B cell (primary cell): ENCODE data around the gene SLITRK1. TPM values are rescaled to one million over a fixed set of nuclear protein-coding genes. Genes with fewer than 3 reads are reported as not detected.

Experiments used
- ATAC-seq: fragments of 200-7000 bp; cut with Tn5 transposase; one replicate; pipeline ENCODE4 v1.10.0; 2021; ENCODE audit warnings: low read depth, mild to moderate bottlenecking, moderate number of reproducible peaks, moderate library complexity
- CTCF ChIA-PET: fragments of 350-600 bp; sonication (Branson Sonifier 250); formaldehyde crosslinking; loops from one replicate; lab custom pipeline; 2021; ENCODE audit warnings: antibody characterized with exemption, inconsistent platforms; lab: Charles Lee
- POLR2A ChIA-PET: fragments of 350-600 bp; sonication (Branson Sonifier 250); formaldehyde crosslinking; loops from one replicate; lab custom pipeline; 2021; ENCODE audit warnings: antibody characterized with exemption; lab: Charles Lee
- DNase-seq: peaks from one replicate; pipeline ENCODE4 v3.0.0; 2013
- H2AFZ ChIP-seq: 2 replicates; pipeline ENCODE4 v1.6.1; 2012; ENCODE audit warnings: mild to moderate bottlenecking, low read depth, low read length; ENCODE audit not compliant: insufficient read depth, poor library complexity, severe bottlenecking
- H3K27ac ChIP-seq, 2 donors: 1 replicate in 1 of 2; 2 replicates in 1 of 2; pipeline ENCODE4 v1.5.1; 2012 to 2013; ENCODE audit warnings: low read length in 2 of 2, mild to moderate bottlenecking in 2 of 2, moderate library complexity in 1 of 2
- H3K27me3 ChIP-seq, 4 experiments: fragments of 200-600 bp in 1 of 4; sonication (generic) in 1 of 4; replicated peaks in 1 of 4; 1 replicate in 2 of 4; 2 replicates in 2 of 4; pipeline versions ENCODE4 v1.6.1 to v1.7.0; 2013 to 2016; ENCODE audit warnings: low read length in 3 of 4, mild to moderate bottlenecking in 2 of 4, mixed read lengths in 1 of 4, moderate library complexity in 1 of 4; ENCODE audit not compliant: insufficient read depth in 4 of 4, control insufficient read depth in 3 of 4; ENCODE audit errors: control extremely low read depth in 1 of 4
- H3K36me3 ChIP-seq, 2 experiments: replicated peaks in 1 of 2; 1 replicate in 1 of 2; 2 replicates in 1 of 2; pipeline versions ENCODE4 v1.6.1 to v1.7.1; 2013; ENCODE audit warnings: low read length in 1 of 2; ENCODE audit not compliant: insufficient read depth in 2 of 2, control insufficient read depth in 1 of 2; ENCODE audit errors: control extremely low read depth in 1 of 2, extremely low read depth in 1 of 2
- H3K4me1 ChIP-seq, 2 donors: fragments of 200-600 bp in 1 of 2; sonication (generic) in 1 of 2; 1 replicate in 1 of 2; 2 replicates in 1 of 2; pipeline versions ENCODE4 v1.5.1 to v1.6.1; 2013 to 2017; ENCODE audit warnings: low read length in 2 of 2; ENCODE audit not compliant: control insufficient read depth in 2 of 2, insufficient read depth in 2 of 2
- H3K4me2 ChIP-seq: replicated peaks from 2 replicates; pipeline ENCODE3; 2012; ENCODE audit warnings: mild to moderate bottlenecking, low read depth, low read length; ENCODE audit not compliant: poor library complexity, severe bottlenecking
- H3K4me3 ChIP-seq, 5 experiments: fragments of 200-600 bp in 1 of 5; sonication (generic) in 1 of 5; 1 replicate in 3 of 5; 2 replicates in 2 of 5; pipeline versions ENCODE4 v1.5.1 to v1.7.0; 2011 to 2016; ENCODE audit warnings: low read length in 4 of 5, mild to moderate bottlenecking in 4 of 5, low read depth in 2 of 5, control low read depth in 1 of 5, moderate library complexity in 1 of 5; ENCODE audit not compliant: insufficient read depth in 1 of 5; ENCODE audit errors: control extremely low read depth in 1 of 5, extremely low read depth in 1 of 5
- H3K79me2 ChIP-seq: fragments of 200-600 bp; sonication (generic); one replicate; pipeline ENCODE4 v1.6.0; 2016; ENCODE audit warnings: low read length; ENCODE audit not compliant: control insufficient read depth, insufficient read depth
- H3K9ac ChIP-seq: fragments of 200-600 bp; sonication (generic); 2 replicates; pipeline ENCODE4 v1.6.1; 2017; ENCODE audit warnings: mild to moderate bottlenecking, low read length, moderate library complexity
- H3K9me3 ChIP-seq, 3 donors: one replicate each; pipeline versions ENCODE4 v1.6.1 to v1.7.1; 2013; ENCODE audit warnings: low read length in 2 of 3; ENCODE audit not compliant: control insufficient read depth in 2 of 3, insufficient read depth in 1 of 3; ENCODE audit errors: control extremely low read depth in 1 of 3
- H4K20me1 ChIP-seq: 2 replicates; pipeline ENCODE4 v1.6.0; 2012; ENCODE audit warnings: mild to moderate bottlenecking, low read length; ENCODE audit not compliant: insufficient read depth, control insufficient read depth, poor library complexity, severe bottlenecking
- H3K27ac Mint-ChIP-seq: one replicate; pipeline ENCODE4 v1.8.0; 2021; ENCODE audit warnings: mixed read lengths
- H3K27me3 Mint-ChIP-seq: one replicate; pipeline ENCODE4 v1.8.0; 2021; ENCODE audit warnings: mixed read lengths
- H3K4me1 Mint-ChIP-seq: one replicate; pipeline ENCODE4 v1.8.0; 2021; ENCODE audit warnings: mixed read lengths
- H3K4me3 Mint-ChIP-seq: one replicate; pipeline ENCODE4 v1.8.0; 2021; ENCODE audit warnings: mixed read lengths
- H3K9me3 Mint-ChIP-seq: one replicate; pipeline ENCODE4 v1.8.0; 2022; ENCODE audit warnings: mixed read lengths; ENCODE audit not compliant: insufficient read depth
- CTCF ChIP-seq: fragments of 200-600 bp; IDR thresholded peaks from one replicate; pipeline ENCODE4 v1.8.0; 2022; ENCODE audit warnings: antibody characterized with exemption, mild to moderate bottlenecking
- EZH2 ChIP-seq: IDR thresholded peaks from 2 replicates; pipeline ENCODE4 v1.6.1; 2012; ENCODE audit warnings: borderline replicate concordance, low read depth, mild to moderate bottlenecking, moderate library complexity, low read length; ENCODE audit not compliant: insufficient read depth, poor library complexity, severe bottlenecking
- WGBS: methylation state at CpG from one replicate; pipeline ENCODE4 v1.1.5; 2013; ENCODE audit warnings: missing lambda C conversion rate; ENCODE audit not compliant: insufficient coverage; 5-methylcytosine and 5-hydroxymethylcytosine counted together
- intact Hi-C: fragments of 100-400 bp; cut with micrococcal nuclease; formaldehyde crosslinking; loops from one replicate; pipeline ENCODE4 v1.10.0; 2022
- polyA plus RNA-seq: library from polyadenylated mRNA; depleted of rRNA; stranded (reverse); fragments of >200 nt; gene quantifications from 2 replicates; pipeline ENCODE4 v1.2.3, GENCODE V29; 2012
- total RNA-seq, 2 donors: library from RNA; stranded (reverse); fragments of 120-200 nt in 1 of 2; gene quantifications; 1 replicate in 1 of 2; 2 replicates in 1 of 2; pipeline versions ENCODE4 v1.2.3 to v1.2.4, GENCODE V29; 2013 to 2022

Gene SLITRK1
- total and polyA plus RNA-seq, 2 donors (not counting 1 experiment from before 2014, with no cell fraction given) = not detected

GRCh38 chr13:83865161-83866137 lies 16.8 kb downstream of the SLITRK1 start:
- Histone ChIP-seq H3K36me3 (no peaks in the 10 kb centered on the region), H2AFZ (no peak overlapping the region), H3K4me2 (no peak overlapping the region), H3K27ac (no peak overlapping the region), H3K4me3 (no peak overlapping the region), H4K20me1 (no peaks in the 10 kb centered on the region), H3K9ac (no peak overlapping the region), H3K79me2 (no peaks in the 10 kb centered on the region), H3K27me3 (no peaks in the 10 kb centered on the region), H3K9me3 (no peaks in the 10 kb centered on the region), H3K4me1 (no peaks in the 10 kb centered on the region)
- DNase-seq (no peak), ATAC-seq (no peak)
- H3K27ac Mint-ChIP-seq = no peak overlapping the region
- ChIA-PET POLR2A (no interaction called here), CTCF (no interaction called here)
- no peak overlapping the region for H3K4me3 Mint-ChIP-seq
- H3K4me1 Mint-ChIP-seq = no peaks in the 10 kb centered on the region
- no CpG with 5 or more reads among the region's 5 CpGs for WGBS
- no peaks in the 10 kb centered on the region for H3K27me3 Mint-ChIP-seq
- TF ChIP-seq EZH2 (no peak), CTCF (no peak)
- intact Hi-C loops = no loop called here
- H3K9me3 Mint-ChIP-seq = no peaks in the 10 kb centered on the region

- no peaks in the 10 kb centered on the region for H3K9me3 ChIP-seq
- no peaks in the 10 kb centered on the region for H3K4me1 ChIP-seq
- H3K79me2 ChIP-seq = no peaks in the 10 kb centered on the region
- no peak overlapping the region for H3K4me2 ChIP-seq
- H3K9ac ChIP-seq = no peak overlapping the region
- H3K4me3 ChIP-seq = no peak overlapping the region
- H3K4me3 Mint-ChIP-seq = no peak overlapping the region
- no peaks in the 10 kb centered on the region for H3K36me3 ChIP-seq
- H3K27ac ChIP-seq = no peak overlapping the region
- DNase-seq = no peak
- H3K27me3 ChIP-seq = no peaks in the 10 kb centered on the region
- CTCF ChIA-PET = no interaction called here
- no peak overlapping the region for H3K27ac Mint-ChIP-seq
- no peaks in the 10 kb centered on the region for H3K4me1 Mint-ChIP-seq
- no peak for ATAC-seq
- H3K27me3 Mint-ChIP-seq = no peaks in the 10 kb centered on the region
- no peaks in the 10 kb centered on the region for H3K9me3 Mint-ChIP-seq
- WGBS = 67% methylated on average over 1 of the region's 3 CpGs
- POLR2A ChIA-PET = no interaction called here
- no peak for TF ChIP-seq EZH2
- no peak for TF ChIP-seq CTCF
- no peak overlapping the region for H2AFZ ChIP-seq
- H4K20me1 ChIP-seq = no peaks in the 10 kb centered on the region
- intact Hi-C loops = no loop called here
These were observed 28.5 kb downstream of the SLITRK1 start for GRCh38 chr13:83853771-83854170.
